Osteoblast (primary cell): ENCODE results near the gene VGLL4. TPM values are rescaled to one million over a fixed set of nuclear protein-coding genes. Genes with fewer than 3 reads are reported as not detected.
"Not testable (repeated sequence)": the region's sequence is repeated elsewhere in the genome, so short reads cannot be mapped to it uniquely, and the experiment has no call there.

Experiments used
- DNase-seq: peaks from one replicate; pipeline ENCODE4 v3.0.0; 2011; ENCODE audit warnings: low spot score, mixed read lengths; ENCODE audit not compliant: insufficient read length; ENCODE audit errors: missing footprints
- H2AFZ ChIP-seq: 2 replicates; pipeline ENCODE4 v1.6.0; 2011; ENCODE audit warnings: mild to moderate bottlenecking, low read length
- H3K27ac ChIP-seq: 2 replicates; pipeline ENCODE4 v1.5.1; 2011; ENCODE audit warnings: mild to moderate bottlenecking, low read depth, low read length, moderate library complexity
- H3K27me3 ChIP-seq: 2 replicates; pipeline ENCODE4 v1.6.0; 2012; ENCODE audit warnings: mild to moderate bottlenecking, control low read depth, inconsistent platforms, low read length, moderate library complexity; ENCODE audit not compliant: insufficient read depth
- H3K36me3 ChIP-seq: 2 replicates; pipeline ENCODE4 v1.5.1; 2011; ENCODE audit warnings: mild to moderate bottlenecking, low read length, control low read depth, moderate library complexity; ENCODE audit not compliant: insufficient read depth
- H3K4me1 ChIP-seq: 2 replicates; pipeline ENCODE4 v1.5.1; 2011; ENCODE audit warnings: mild to moderate bottlenecking, low read length, control low read depth, moderate library complexity; ENCODE audit not compliant: insufficient read depth
- H3K4me2 ChIP-seq: 2 replicates; pipeline ENCODE4 v1.6.0; 2011; ENCODE audit warnings: mild to moderate bottlenecking, low read length; ENCODE audit not compliant: insufficient read depth
- H3K4me3 ChIP-seq: fragments of 200-600 bp; sonication (generic); 3 replicates; pipeline ENCODE4 v1.5.1; 2012; ENCODE audit warnings: mild to moderate bottlenecking, low read length, inconsistent platforms; ENCODE audit not compliant: insufficient read depth
- H3K79me2 ChIP-seq: 2 replicates; pipeline ENCODE4 v1.6.0; 2012; ENCODE audit warnings: mild to moderate bottlenecking, low read length, control low read depth, inconsistent platforms; ENCODE audit not compliant: insufficient read depth
- H3K9me3 ChIP-seq: 2 replicates; pipeline ENCODE4 v1.5.1; 2011; ENCODE audit warnings: low read depth, low read length, control low read depth
- H4K20me1 ChIP-seq: 2 replicates; pipeline ENCODE4 v1.6.0; 2012; ENCODE audit warnings: mild to moderate bottlenecking, low read length, control low read depth; ENCODE audit not compliant: insufficient read depth
- total RNA-seq: library from RNA; depleted of rRNA; stranded (reverse); fragments of >200 nt; gene quantifications from 2 replicates; pipeline ENCODE4 v1.2.3, GENCODE V29; 2012
- TF ChIP-seq, protein P1 (sequence below): IDR thresholded peaks from 2 replicates; pipeline ENCODE4 v1.5.1; 2011; ENCODE audit warnings: mild to moderate bottlenecking, low read depth, low read length, moderate library complexity; ENCODE audit errors: extremely low read depth

Gene VGLL4
- total RNA-seq, 1 donor = 68.8 TPM

DNA sequence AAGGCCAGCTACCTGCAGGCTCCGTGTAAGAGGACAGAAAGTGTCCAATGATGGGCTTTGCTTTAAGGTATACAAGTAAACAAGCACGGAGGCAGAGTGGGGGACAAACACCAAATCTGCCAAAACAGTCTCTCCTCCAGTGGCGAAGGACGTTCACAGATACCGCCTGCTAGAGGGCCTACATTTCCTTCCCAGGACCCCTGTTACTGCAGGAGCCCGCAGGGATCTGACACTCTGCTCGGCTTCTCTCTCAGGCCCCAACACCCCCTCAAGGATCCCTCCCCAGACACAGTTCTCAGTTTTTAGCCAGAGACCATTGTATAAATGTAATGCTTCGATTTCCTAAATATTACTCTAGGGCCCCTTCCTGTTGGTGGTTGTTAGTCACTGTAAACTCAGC lies 46.0 kb upstream of the VGLL4 start:
- Histone ChIP-seq H4K20me1 (peaks cover 4% of the 10 kb centered on the region), H3K27me3 (no peaks in the 10 kb centered on the region), H3K36me3 (no peaks in the 10 kb centered on the region), H3K79me2 (peaks cover 3% of the 10 kb centered on the region), H3K27ac (no peak overlapping the region), H3K4me1 (peaks cover 11% of the 10 kb centered on the region), H2AFZ (no peak overlapping the region), H3K4me2 (no peak overlapping the region), H3K9me3 (no peaks in the 10 kb centered on the region), H3K4me3 (no peak overlapping the region)
- TF ChIP-seq, protein P1, sequence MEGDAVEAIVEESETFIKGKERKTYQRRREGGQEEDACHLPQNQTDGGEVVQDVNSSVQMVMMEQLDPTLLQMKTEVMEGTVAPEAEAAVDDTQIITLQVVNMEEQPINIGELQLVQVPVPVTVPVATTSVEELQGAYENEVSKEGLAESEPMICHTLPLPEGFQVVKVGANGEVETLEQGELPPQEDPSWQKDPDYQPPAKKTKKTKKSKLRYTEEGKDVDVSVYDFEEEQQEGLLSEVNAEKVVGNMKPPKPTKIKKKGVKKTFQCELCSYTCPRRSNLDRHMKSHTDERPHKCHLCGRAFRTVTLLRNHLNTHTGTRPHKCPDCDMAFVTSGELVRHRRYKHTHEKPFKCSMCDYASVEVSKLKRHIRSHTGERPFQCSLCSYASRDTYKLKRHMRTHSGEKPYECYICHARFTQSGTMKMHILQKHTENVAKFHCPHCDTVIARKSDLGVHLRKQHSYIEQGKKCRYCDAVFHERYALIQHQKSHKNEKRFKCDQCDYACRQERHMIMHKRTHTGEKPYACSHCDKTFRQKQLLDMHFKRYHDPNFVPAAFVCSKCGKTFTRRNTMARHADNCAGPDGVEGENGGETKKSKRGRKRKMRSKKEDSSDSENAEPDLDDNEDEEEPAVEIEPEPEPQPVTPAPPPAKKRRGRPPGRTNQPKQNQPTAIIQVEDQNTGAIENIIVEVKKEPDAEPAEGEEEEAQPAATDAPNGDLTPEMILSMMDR = no peak
- no peak for DNase-seq

DNA sequence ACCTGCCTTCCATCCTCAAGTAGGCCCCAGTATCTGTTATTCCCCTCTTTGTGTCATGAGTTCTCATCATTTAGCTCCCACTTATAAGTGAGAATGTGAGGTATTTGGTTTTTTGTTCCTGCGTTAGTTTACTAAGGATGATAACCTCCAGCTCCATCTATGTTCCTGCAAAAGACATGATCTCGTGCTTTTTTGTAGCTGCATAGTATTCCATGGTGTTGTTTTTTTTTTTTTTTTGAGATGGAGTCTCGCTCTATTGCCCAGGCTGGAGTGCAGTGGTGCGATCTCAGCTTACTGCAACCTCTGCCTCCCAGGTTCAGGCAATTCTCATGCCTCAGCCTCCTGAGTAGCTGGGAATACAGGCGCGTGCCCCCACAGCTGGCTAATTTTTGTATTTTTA lies 41.3 kb upstream of the VGLL4 start:
- not testable (repeated sequence) for H3K4me3 ChIP-seq, H3K36me3 ChIP-seq, H2AFZ ChIP-seq, DNase-seq, H3K4me1 ChIP-seq, H3K79me2 ChIP-seq, H3K4me2 ChIP-seq, H4K20me1 ChIP-seq, H3K27ac ChIP-seq, H3K9me3 ChIP-seq, H3K27me3 ChIP-seq

DNA sequence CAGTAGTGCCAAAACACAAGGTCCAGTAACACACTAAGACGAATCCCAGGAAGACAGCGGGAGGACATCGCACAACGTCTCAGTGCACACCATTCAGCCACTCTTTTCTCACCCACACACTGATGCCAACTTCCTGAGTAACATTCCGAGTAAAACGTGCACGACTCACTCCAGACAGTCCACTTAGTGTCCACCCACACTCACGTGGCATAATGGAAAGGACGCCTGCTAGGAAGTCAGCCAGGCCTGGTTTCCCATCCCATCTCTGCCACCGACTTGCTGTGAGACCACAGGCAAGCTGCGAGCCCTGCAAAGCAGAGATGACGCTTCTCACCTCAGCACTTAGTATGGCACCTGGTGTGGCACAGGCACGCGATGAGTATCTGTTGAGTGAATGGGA lies 36.8 kb upstream of the VGLL4 start:
- H4K20me1 ChIP-seq = peaks cover under 1% of the 10 kb centered on the region
- H3K4me2 ChIP-seq = no peak overlapping the region
- DNase-seq = no peak
- no peaks in the 10 kb centered on the region for H3K27me3 ChIP-seq
- peaks cover 5% of the 10 kb centered on the region for H3K79me2 ChIP-seq
- no peaks in the 10 kb centered on the region for H3K9me3 ChIP-seq
- H2AFZ ChIP-seq = peak overlapping the region; percentile 41
- H3K36me3 ChIP-seq = peaks cover 5% of the 10 kb centered on the region
- no peak overlapping the region for H3K4me3 ChIP-seq
- TF ChIP-seq, protein P1 = no peak
- no peaks in the 10 kb centered on the region for H3K4me1 ChIP-seq
- no peak overlapping the region for H3K27ac ChIP-seq

DNA sequence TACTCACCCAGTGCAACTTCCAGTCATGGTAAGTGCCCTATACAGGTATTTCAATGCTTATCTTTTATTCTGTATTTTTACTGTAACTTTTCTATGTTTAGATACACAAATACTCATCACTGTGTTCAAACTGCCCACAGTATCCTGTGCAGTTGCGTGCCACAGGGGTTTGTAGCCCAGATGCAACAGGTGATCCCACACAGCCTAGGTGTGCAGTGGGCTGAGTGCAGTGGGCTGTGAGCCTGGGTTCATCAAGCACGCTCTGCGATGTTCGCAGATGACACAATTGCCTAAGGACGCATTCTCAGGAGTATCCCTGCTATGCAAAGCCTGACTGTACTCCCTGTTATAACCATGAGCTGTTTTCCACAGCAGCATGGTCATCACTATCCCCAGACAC lies 36.2 kb upstream of the VGLL4 start:
- H3K4me1 ChIP-seq = no peaks in the 10 kb centered on the region
- peaks cover 5% of the 10 kb centered on the region for H3K36me3 ChIP-seq
- no peaks in the 10 kb centered on the region for H4K20me1 ChIP-seq
- H3K9me3 ChIP-seq = no peaks in the 10 kb centered on the region
- TF ChIP-seq, protein P1 = no peak
- no peak overlapping the region for H3K4me2 ChIP-seq
- H3K27me3 ChIP-seq = no peaks in the 10 kb centered on the region
- no peak overlapping the region for H2AFZ ChIP-seq
- peaks cover 5% of the 10 kb centered on the region for H3K79me2 ChIP-seq
- DNase-seq = no peak
- no peak overlapping the region for H3K4me3 ChIP-seq
- H3K27ac ChIP-seq = no peak overlapping the region
